Vagina (tissue), 2 donors: Measurements from ENCODE around the gene KLHL5.

ENCODE experiments used
- CTCF ChIP-seq, 3 experiments: fragments of 450-650 bp in 2 of 3; fragments of 200-600 bp in 1 of 3; sonication (generic) in 1 of 3; IDR thresholded peaks; one replicate each; pipeline ENCODE4 v1.5.1; 2017 to 2019; ENCODE audit warnings: antibody characterized with exemption in 3 of 3, mild to moderate bottlenecking in 2 of 3, moderate library complexity in 2 of 3
- POLR2A ChIP-seq, 2 donors: fragments of 450-650 bp; IDR thresholded peaks; one replicate each; pipeline ENCODE4 v1.6.1; 2017; ENCODE audit warnings: antibody characterized with exemption in 2 of 2, mild to moderate bottlenecking in 2 of 2, moderate library complexity in 2 of 2
- POLR2AphosphoS5 ChIP-seq, 2 donors: sonication (generic); formaldehyde crosslinking; IDR thresholded peaks; one replicate each; pipeline ENCODE4 v1.9.0; 2017; ENCODE audit warnings: antibody characterized with exemption in 2 of 2, mild to moderate bottlenecking in 2 of 2, low read depth in 1 of 2; ENCODE audit not compliant: insufficient read depth in 1 of 2

DNA sequence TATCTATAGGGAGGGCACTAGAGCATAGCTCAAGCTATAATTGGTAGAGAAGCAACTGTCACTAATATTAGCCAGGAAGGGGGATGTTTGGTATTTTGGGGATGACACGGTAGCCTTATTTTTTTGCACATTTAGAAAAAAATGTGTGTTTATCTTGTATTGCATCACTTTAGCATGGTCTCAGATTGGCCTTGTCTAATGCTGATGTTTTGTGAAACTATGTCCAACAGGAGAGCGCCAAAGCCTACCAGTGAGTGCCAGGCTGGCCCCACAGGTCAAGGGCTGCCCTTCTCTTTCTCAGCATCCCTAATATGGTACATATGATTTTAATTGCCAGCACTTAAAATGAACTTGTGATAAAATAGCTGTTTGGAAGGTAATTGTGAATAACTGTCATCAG lies 95.5 kb downstream of the KLHL5 start:
- TF ChIP-seq CTCF (IDR thresholded peaks at IDR 0.05), result no peak
- TF ChIP-seq POLR2A (IDR thresholded peaks at IDR 0.05), result no peak
- no peak for TF ChIP-seq POLR2AphosphoS5 (IDR thresholded peaks at IDR 0.05; ENCODE audit: insufficient read depth in 1 of 2, low read depth in 1 of 2)
